VCaP (cell line): ENCODE data around the gene CREBL2.
A peak's percentile ranks its signal among the peaks of the same experiment; 100 is the strongest.
"Not testable (repeated sequence)": the region's sequence is repeated elsewhere in the genome, so short reads cannot be mapped to it uniquely, and the experiment has no call there.

Experiments used
- H3K27ac ChIP-seq: fragments of 450-650 bp; 2 replicates; pipeline ENCODE4 v1.5.1; 2017
- CTCF ChIP-seq: fragments of 450-650 bp; conservative IDR thresholded peaks from 2 replicates; pipeline ENCODE4 v1.5.1; 2017; ENCODE audit warnings: mild to moderate bottlenecking, moderate library complexity

CREBL2 gene, protein sequence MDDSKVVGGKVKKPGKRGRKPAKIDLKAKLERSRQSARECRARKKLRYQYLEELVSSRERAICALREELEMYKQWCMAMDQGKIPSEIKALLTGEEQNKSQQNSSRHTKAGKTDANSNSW

DNA sequence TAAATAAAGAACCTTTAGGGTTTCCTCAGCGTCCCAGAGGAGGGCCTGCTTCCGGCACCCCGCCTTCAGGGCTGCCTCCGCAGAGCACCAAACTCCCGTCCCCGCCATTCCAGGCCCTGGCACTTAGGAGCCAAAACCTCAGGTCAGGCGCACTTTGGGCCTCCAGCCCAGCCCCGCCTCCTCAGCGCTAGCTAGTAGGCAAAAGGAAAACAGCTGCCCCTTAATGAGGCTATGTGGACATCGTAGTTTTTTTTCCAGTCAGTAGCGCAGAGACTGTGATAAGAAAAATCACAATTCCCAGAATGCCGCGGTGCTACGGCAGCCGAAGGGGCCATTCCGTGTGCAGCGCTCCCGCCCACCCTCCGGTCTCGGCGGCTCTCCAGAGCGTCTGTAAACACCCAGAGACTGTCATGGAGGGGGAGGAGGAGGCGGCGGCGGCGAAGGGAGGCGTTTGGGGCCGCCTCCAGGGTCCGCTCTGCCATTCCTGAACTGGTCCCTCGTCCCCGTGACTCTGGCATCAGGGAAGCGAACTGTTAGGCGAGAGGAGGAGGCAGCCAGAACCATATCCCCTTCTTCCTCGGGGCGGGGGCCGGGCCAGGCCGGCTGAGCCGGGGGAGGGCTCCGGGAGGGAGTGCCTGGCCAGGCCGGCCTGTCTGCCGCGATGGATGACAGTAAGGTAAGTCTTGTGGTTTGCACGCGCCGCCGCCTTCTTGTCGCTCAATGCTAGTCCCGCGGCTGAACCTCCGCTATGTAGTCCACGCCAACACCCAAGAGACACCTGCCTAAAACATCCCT is at the start of gene CREBL2:
Gene CREBL2, plus strand, starts transcription at position 365 of the 795 bp plus-strand sequence. Its CDS starts 297 bp downstream, at position 662.
- no peak for TF ChIP-seq CTCF

DNA sequence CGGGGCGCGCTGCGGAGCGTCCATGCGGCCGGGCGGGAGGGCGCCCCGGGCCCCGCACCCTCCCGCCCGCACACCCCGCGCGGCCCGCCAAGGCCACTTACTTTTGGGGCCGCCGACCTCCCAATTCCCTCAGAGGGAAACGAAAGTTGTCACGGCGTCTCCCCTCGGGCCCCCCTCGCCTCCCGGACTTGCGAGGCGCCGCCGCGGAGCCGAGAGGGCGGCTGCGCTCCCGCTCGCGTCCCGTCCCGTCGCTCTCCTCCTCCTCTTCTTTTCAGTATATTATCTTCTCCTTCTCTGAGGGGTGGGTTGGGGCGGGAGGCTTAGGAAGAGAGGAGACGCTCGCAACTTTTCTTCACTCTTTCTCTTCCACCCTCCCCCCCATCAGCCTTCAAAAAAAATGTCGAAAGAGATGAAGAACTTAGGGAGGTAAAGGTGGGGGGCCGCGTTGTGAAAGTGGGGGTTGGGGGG is 49.6 kb upstream of the CREBL2 start:
- no peak for TF ChIP-seq CTCF
- peak overlapping the region; percentile 94 for H3K27ac ChIP-seq

More for the DNA sequence above, at the start of gene CREBL2:
- peak within 1 kb of the TSS; percentile 85 for H3K27ac ChIP-seq

DNA sequence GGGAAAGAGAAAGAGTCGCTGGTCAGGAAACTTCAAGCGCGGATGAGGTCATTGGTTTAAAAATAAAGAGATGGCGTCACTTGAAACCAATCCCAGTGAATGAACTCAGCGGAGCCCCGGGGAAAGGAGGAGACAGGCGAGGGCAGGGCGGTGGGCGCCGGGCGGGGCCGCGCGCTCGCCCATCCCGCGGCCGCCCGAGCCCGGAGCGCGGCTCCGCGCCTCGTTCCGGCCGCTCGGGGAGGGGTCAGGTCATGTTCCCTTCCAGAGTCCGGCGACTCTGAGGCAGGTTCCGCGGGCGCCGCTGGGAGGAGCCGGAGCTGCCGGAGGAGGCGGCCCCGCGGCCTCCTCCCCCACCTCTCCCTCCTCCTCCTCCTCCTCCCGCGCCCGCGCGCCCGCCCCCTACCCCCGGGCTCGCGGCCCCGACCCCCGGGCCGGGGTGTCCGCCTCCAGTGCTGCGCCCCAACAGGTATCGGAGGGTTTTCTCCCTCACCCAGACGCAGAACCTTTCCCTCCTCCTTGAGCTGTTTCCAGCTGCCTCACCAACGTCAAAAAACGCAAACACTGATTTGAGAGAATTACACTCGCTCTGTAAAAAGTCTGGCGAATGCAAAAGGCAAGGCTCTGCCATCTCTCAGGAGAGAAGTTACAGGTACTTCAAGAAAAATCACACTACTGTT is 49.0 kb upstream of the CREBL2 start, which contains the start of gene DUSP16:
Gene DUSP16, minus strand, starts transcription at position 279 of the 677 bp plus-strand sequence. CDS start 41,765 bp downstream, outside the sequence.
- TF ChIP-seq CTCF = 0 out of 2 replicates have a peak, but pooled peaks have one; percentile 13
- H3K27ac ChIP-seq = peak within 1 kb of the TSS; percentile 94

DNA sequence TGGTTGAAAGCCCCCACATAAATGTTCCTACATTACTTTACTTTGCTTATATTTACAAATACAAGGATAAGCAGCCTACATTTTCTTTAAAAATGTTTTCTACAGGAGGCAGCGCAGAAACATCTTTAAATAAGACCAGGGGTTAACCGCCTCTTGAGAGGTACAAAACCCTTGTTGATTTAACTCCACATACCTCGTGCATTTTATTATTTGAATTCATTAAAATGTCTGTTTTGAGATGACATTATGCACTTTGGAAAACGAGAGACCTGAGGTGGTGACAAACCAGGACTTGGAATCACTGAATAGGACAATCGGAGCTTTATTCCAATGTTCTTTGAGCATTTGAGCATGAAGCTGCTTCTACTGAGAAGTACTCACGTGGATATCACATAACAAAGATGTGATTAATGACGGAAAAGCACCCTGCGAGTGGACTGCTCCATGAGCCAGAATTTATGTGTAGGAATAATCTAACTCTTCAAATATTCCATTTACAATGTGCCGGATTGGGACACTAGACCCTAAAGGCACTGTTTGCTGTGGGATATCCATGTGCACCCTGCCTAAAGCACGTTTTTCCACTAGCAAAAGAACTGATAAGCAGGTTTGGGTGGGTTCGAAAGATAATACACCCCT is 48.3 kb upstream of the CREBL2 start:
- TF ChIP-seq CTCF = no peak
- peak overlapping the region; percentile 94 for H3K27ac ChIP-seq

- no peak overlapping the region for H3K27ac ChIP-seq
- TF ChIP-seq CTCF = no peak
Measured at GRCh38 chr12:12564911-12565310, 46.8 kb upstream of the CREBL2 start.

GRCh38 chr12:12565971-12566370 is 45.7 kb upstream of the CREBL2 start:
- H3K27ac ChIP-seq = not testable (repeated sequence)

- H3K27ac ChIP-seq = no peak overlapping the region
- TF ChIP-seq CTCF = no peak
Measured at GRCh38 chr12:12572659-12573058, 39.0 kb upstream of the CREBL2 start.
